Panc1 (cell line): ENCODE measurements around the gene EPHB1.

Source experiments
- CTCF ChIP-seq: fragments of 450-650 bp; IDR thresholded peaks from 2 replicates; pipeline ENCODE4 v1.5.1; 2017; ENCODE audit warnings: mild to moderate bottlenecking
- REST ChIP-seq, 2 experiments: IDR thresholded peaks; 2 replicates each; pipeline ENCODE4 v1.6.1; 2011 to 2012; ENCODE audit warnings: low read depth in 2 of 2, control low read depth in 1 of 2, low read length in 1 of 2, mild to moderate bottlenecking in 1 of 2, moderate library complexity in 1 of 2; ENCODE audit not compliant: insufficient read depth in 1 of 2
- SIN3A ChIP-seq: IDR thresholded peaks from 2 replicates; pipeline ENCODE4 v1.6.1; 2012; ENCODE audit warnings: low read depth, mild to moderate bottlenecking, low read length, moderate library complexity, borderline replicate concordance; ENCODE audit not compliant: insufficient read depth
- TCF7L2 ChIP-seq: IDR thresholded peaks from 2 replicates; pipeline ENCODE4 v1.6.1; 2011; ENCODE audit warnings: mild to moderate bottlenecking, low read depth, low read length, inconsistent platforms

GRCh38 chr3:135056733-135057310 lies 261.8 kb downstream of the EPHB1 start:
- TF ChIP-seq CTCF (no peak), REST (IDR thresholded peaks at IDR 0.05; ENCODE audit: insufficient read depth in 1 of 2, low read depth in 2 of 2, low read length in 1 of 2) (no peak), TCF7L2 (no peak), SIN3A (no peak)
